Chondrocyte (in vitro differentiated cells): ENCODE measurements around the gene ANKFN1. TPM values are rescaled to one million over a fixed set of nuclear protein-coding genes. Genes with fewer than 3 reads are reported as not detected.

Experiments used
- DNase-seq: peaks from one replicate; pipeline ENCODE4 v3.0.0; 2021; ENCODE audit warnings: mixed read lengths, low spot score
- H3K27ac Mint-ChIP-seq: one replicate; pipeline ENCODE4 v1.8.0; 2021; ENCODE audit warnings: mild to moderate bottlenecking, moderate library complexity, mixed read lengths; ENCODE audit not compliant: unreplicated experiment
- H3K27me3 Mint-ChIP-seq: 2 replicates; pipeline ENCODE4 v1.8.0; 2021; ENCODE audit warnings: low read depth, mixed read lengths
- H3K36me3 Mint-ChIP-seq: 2 replicates; pipeline ENCODE4 v1.8.0; 2021; ENCODE audit warnings: low read depth, mixed read lengths
- H3K4me1 Mint-ChIP-seq: 2 replicates; pipeline ENCODE4 v1.8.0; 2021; ENCODE audit warnings: low read depth, mild to moderate bottlenecking, mixed read lengths
- H3K4me3 Mint-ChIP-seq: one replicate; pipeline ENCODE4 v1.8.0; 2021; ENCODE audit warnings: mild to moderate bottlenecking, moderate library complexity, mixed read lengths; ENCODE audit not compliant: unreplicated experiment
- H3K9me3 Mint-ChIP-seq: 2 replicates; pipeline ENCODE4 v1.8.0; 2021; ENCODE audit warnings: low read depth, mixed read lengths
- total RNA-seq: library from RNA; stranded (reverse); gene quantifications from 3 replicates; pipeline ENCODE4 v1.2.1, GENCODE V29; 2021
- TF ChIP-seq, protein P1 (sequence below): fragments of 200-600 bp; sonication (generic); IDR thresholded peaks from 2 replicates; pipeline ENCODE4 v1.5.0; 2021; ENCODE audit warnings: antibody characterized with exemption, mild to moderate bottlenecking, moderate library complexity

ANKFN1 gene
- total RNA-seq, 1 donor from 2014 or later = not detected

DNA sequence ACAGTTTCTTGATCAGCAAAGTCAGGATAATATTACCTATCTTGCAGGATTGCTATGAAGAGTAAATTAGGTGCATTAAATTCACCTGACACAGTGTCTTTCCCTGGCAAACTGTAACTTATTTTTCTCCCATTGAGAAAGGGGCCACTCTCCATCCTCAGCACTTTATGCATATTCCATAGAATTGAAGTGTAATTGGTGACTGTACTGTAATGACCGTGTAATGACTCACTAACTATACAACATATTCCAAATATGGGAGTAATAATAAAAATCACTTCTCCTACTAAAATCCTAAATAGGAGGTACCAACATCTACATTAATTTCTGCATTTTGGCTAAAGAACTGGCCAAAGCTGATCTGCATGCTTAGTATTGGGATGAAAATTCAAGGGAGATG is 298.4 kb downstream of the ANKFN1 start:
- Mint-ChIP-seq H3K4me1 (no peaks in the 10 kb centered on the region), H3K27ac (no peak overlapping the region), H3K36me3 (no peaks in the 10 kb centered on the region), H3K9me3 (peaks cover 3% of the 10 kb centered on the region), H3K4me3 (no peak overlapping the region), H3K27me3 (peaks cover 7% of the 10 kb centered on the region)
- TF ChIP-seq, protein P1, sequence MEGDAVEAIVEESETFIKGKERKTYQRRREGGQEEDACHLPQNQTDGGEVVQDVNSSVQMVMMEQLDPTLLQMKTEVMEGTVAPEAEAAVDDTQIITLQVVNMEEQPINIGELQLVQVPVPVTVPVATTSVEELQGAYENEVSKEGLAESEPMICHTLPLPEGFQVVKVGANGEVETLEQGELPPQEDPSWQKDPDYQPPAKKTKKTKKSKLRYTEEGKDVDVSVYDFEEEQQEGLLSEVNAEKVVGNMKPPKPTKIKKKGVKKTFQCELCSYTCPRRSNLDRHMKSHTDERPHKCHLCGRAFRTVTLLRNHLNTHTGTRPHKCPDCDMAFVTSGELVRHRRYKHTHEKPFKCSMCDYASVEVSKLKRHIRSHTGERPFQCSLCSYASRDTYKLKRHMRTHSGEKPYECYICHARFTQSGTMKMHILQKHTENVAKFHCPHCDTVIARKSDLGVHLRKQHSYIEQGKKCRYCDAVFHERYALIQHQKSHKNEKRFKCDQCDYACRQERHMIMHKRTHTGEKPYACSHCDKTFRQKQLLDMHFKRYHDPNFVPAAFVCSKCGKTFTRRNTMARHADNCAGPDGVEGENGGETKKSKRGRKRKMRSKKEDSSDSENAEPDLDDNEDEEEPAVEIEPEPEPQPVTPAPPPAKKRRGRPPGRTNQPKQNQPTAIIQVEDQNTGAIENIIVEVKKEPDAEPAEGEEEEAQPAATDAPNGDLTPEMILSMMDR = no peak
- DNase-seq = no peak

DNA sequence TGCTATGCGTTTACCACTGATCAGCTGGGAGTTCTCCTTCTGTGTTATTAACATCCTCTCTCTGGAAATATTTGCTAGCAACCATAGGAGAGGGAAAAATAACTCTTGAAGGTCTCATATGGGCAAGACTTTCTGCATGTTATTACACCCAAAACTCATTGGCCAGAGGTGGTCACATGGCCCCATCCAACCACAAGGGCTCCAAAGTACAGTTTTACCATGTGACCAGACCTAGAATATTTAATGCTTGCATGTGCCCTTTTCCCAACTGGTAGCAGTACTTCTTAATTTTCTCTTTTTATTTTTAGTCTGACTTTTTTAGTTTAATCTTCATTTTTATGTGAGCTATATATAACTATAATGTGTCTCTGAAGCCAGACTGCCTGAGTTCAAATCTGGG is 299.2 kb downstream of the ANKFN1 start:
- H3K27me3 Mint-ChIP-seq = peaks cover 7% of the 10 kb centered on the region
- H3K27ac Mint-ChIP-seq = no peak overlapping the region
- H3K4me3 Mint-ChIP-seq = no peak overlapping the region
- H3K36me3 Mint-ChIP-seq = no peaks in the 10 kb centered on the region
- DNase-seq = no peak
- H3K9me3 Mint-ChIP-seq = peaks cover 3% of the 10 kb centered on the region
- no peaks in the 10 kb centered on the region for H3K4me1 Mint-ChIP-seq
- TF ChIP-seq, protein P1 = no peak

DNA sequence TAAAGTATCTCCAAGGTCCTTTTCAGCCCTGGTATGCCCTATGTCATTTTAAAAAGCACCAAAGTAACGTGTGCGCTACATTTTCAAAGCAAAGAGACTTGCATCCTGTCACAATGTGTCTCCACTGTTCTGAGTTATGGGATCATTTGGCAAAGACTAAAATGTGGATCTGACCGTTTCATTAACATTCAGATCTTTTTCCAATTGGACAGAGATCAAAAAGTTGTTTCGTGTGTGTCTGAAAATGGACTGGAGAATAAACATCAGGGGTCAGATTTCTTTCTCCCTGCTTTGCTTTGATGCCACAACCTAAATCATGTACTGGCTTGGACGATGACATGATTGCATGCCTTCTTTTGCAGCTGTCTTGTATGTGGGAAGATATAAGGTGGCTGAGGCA is 304.2 kb downstream of the ANKFN1 start:
- Mint-ChIP-seq H3K4me1 (no peaks in the 10 kb centered on the region), H3K4me3 (no peak overlapping the region), H3K36me3 (no peaks in the 10 kb centered on the region), H3K9me3 (peaks cover 3% of the 10 kb centered on the region), H3K27ac (no peak overlapping the region), H3K27me3 (peaks cover 9% of the 10 kb centered on the region)
- no peak for DNase-seq
- TF ChIP-seq, protein P1 = no peak

DNA sequence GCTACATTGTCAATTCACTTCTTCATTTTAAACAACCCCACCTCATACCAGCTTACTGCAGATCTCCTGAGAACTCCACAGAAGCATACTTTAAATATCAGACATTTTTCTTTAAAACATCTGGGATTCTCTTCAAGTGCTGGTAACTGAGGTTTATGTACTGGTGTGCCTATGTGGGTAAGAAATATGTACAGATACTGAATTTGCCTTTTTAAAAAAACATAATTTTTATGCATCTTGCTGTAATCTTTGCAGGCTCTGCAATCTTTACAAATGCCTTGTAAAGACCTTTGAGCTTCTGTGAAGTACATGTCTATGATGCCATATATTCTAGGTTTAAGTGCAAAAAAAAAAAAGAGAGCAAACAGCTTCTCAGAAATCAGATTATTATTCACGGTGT is 312.6 kb downstream of the ANKFN1 start:
- TF ChIP-seq, protein P1 = no peak
- Mint-ChIP-seq H3K27ac (no peak overlapping the region), H3K4me3 (no peak overlapping the region), H3K9me3 (peaks cover 1% of the 10 kb centered on the region), H3K36me3 (no peaks in the 10 kb centered on the region), H3K4me1 (peaks cover 12% of the 10 kb centered on the region), H3K27me3 (peaks cover 2% of the 10 kb centered on the region)
- no peak for DNase-seq

DNA sequence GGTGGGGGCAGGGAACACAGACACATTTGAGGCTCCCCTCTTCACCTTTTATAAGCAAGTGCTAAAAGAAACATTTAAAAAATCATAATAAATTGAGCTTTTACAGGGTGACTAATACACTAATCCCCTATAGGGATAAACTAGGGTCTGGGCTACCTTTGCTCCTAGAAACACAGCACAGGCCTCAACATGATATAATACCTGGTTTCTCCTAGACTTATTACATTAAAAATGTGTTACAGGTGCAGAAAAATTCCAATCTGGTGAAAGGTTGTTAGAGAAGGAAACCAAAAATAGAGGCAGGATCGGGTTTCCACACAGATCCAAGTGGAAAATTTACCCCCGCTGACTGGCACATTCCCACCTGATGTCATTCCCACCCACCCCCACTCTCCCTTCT is 315.6 kb downstream of the ANKFN1 start:
- TF ChIP-seq, protein P1 = no peak
- Mint-ChIP-seq H3K27me3 (no peaks in the 10 kb centered on the region), H3K4me1 (peaks cover 8% of the 10 kb centered on the region), H3K27ac (no peak overlapping the region), H3K36me3 (no peaks in the 10 kb centered on the region), H3K4me3 (no peak overlapping the region), H3K9me3 (peaks cover 11% of the 10 kb centered on the region)
- DNase-seq = no peak
